H1 (cell line): ENCODE data around the gene TMEM269. TPM values are rescaled to one million over a fixed set of nuclear protein-coding genes. Genes with fewer than 3 reads are reported as not detected.

Experiments used
- CTCF ChIA-PET: fragments of 300-600 bp; sonication (Branson Sonifier 250); formaldehyde crosslinking; loops from one replicate; lab custom pipeline; 2021; ENCODE audit not compliant: partially characterized antibody; lab: Charles Lee
- POLR2A ChIA-PET: fragments of 300-600 bp; sonication (Branson Sonifier 250); formaldehyde crosslinking; loops from one replicate; lab custom pipeline; 2021; ENCODE audit warnings: inconsistent platforms; ENCODE audit not compliant: partially characterized antibody; lab: Charles Lee
- DNase-seq, 2 experiments: peaks; one replicate each; pipeline versions ENCODE4 v3.0.0 to v3.0.0-alpha.2; 2010 to 2022; ENCODE audit warnings: low spot score in 2 of 2, low read depth in 1 of 2, mixed read lengths in 1 of 2
- FAIRE-seq: peaks from 2 replicates; lab custom pipeline; 2011; peaks lifted over from hg19 to GRCh38; lab: Jason Lieb, UNC
- H2AFZ ChIP-seq: 2 replicates; pipeline ENCODE4 v1.8.1; 2012; ENCODE audit warnings: low read length, inconsistent platforms
- H2AK5ac ChIP-seq: 2 replicates; pipeline ENCODE4 v1.6.1; 2013; ENCODE audit warnings: low read depth, low read length
- H2BK120ac ChIP-seq: replicated peaks from 2 replicates; pipeline ENCODE3; 2013; ENCODE audit warnings: low read depth, low read length, inconsistent platforms
- H2BK12ac ChIP-seq: 2 replicates; pipeline ENCODE4 v1.6.1; 2013; ENCODE audit warnings: low read depth, low read length
- H2BK15ac ChIP-seq: 2 replicates; pipeline ENCODE4 v1.6.1; 2013; ENCODE audit warnings: low read length
- H2BK20ac ChIP-seq: 2 replicates; pipeline ENCODE4 v1.6.1; 2013; ENCODE audit warnings: low read length
- H2BK5ac ChIP-seq: 2 replicates; pipeline ENCODE4 v1.6.1; 2013; ENCODE audit warnings: low read depth, low read length
- H3K14ac ChIP-seq: 2 replicates; pipeline ENCODE4 v1.6.1; 2013; ENCODE audit warnings: inconsistent platforms; ENCODE audit not compliant: insufficient read length
- H3K18ac ChIP-seq: 2 replicates; pipeline ENCODE4 v1.6.1; 2013; ENCODE audit warnings: low read length; ENCODE audit errors: extremely low read depth
- H3K23ac ChIP-seq: 2 replicates; pipeline ENCODE4 v1.6.1; 2013; ENCODE audit warnings: inconsistent platforms; ENCODE audit not compliant: insufficient read length
- H3K23me2 ChIP-seq: 2 replicates; pipeline ENCODE4 v1.6.1; 2013; ENCODE audit warnings: low read depth, low read length
- H3K27ac ChIP-seq: 2 replicates; pipeline ENCODE4 v1.6.1; 2011; ENCODE audit warnings: low read depth, low read length, inconsistent platforms
- H3K27me3 ChIP-seq, 4 experiments: replicated peaks in 1 of 4; 1 replicate in 1 of 4; 2 replicates in 3 of 4; pipeline versions ENCODE4 v1.6.1 to v1.8.1; 2011 to 2013; ENCODE audit warnings: low read length in 3 of 4, mild to moderate bottlenecking in 3 of 4, inconsistent platforms in 2 of 4, mixed read lengths in 2 of 4, moderate library complexity in 1 of 4; ENCODE audit not compliant: control insufficient read depth in 3 of 4, insufficient read depth in 3 of 4; ENCODE audit errors: extremely low read depth in 1 of 4
- H3K36me3 ChIP-seq, 4 experiments: 2 replicates each; pipeline versions ENCODE4 v1.6.1 to v1.8.1; 2011 to 2013; ENCODE audit warnings: mild to moderate bottlenecking in 4 of 4, low read length in 3 of 4, moderate library complexity in 2 of 4, control low read depth in 1 of 4, inconsistent platforms in 1 of 4; ENCODE audit not compliant: insufficient read depth in 4 of 4, control insufficient read depth in 2 of 4
- H3K4ac ChIP-seq: replicated peaks from 2 replicates; pipeline ENCODE3; 2013; ENCODE audit warnings: low read length, low read depth, mixed read lengths, inconsistent platforms; ENCODE audit not compliant: insufficient read length
- H3K4me1 ChIP-seq, 4 experiments: replicated peaks in 1 of 4; 1 replicate in 1 of 4; 2 replicates in 3 of 4; pipeline versions ENCODE4 v1.6.1 to v1.8.1; 2011 to 2013; ENCODE audit warnings: low read length in 3 of 4, inconsistent platforms in 2 of 4, mixed read lengths in 1 of 4; ENCODE audit not compliant: insufficient read depth in 4 of 4, control insufficient read depth in 3 of 4
- H3K4me2 ChIP-seq, 2 experiments: 2 replicates each; pipeline versions ENCODE4 v1.6.1 to v1.8.1; 2011 to 2013; ENCODE audit warnings: low read depth in 2 of 2, low read length in 2 of 2, control low read depth in 1 of 2, inconsistent platforms in 1 of 2, mild to moderate bottlenecking in 1 of 2; ENCODE audit not compliant: insufficient read depth in 1 of 2
- H3K4me3 ChIP-seq, 4 experiments: fragments of 200-600, 300-600 bp in 1 of 4; sonication (generic), shearing (Covaris generic), sonication (Bioruptor Twin) in 1 of 4; 2 replicates each; pipeline versions ENCODE4 v1.5.1 to v1.8.1; 2011 to 2016; ENCODE audit warnings: low read length in 4 of 4, low read depth in 3 of 4, control low read depth in 2 of 4, inconsistent platforms in 2 of 4, mild to moderate bottlenecking in 2 of 4, mixed read lengths in 1 of 4, moderate library complexity in 1 of 4; ENCODE audit not compliant: insufficient read depth in 2 of 4; ENCODE audit errors: extremely low read depth in 1 of 4
- H3K56ac ChIP-seq: replicated peaks from 2 replicates; pipeline ENCODE3; 2013; ENCODE audit warnings: low read depth, mild to moderate bottlenecking, mixed read lengths, low read length, inconsistent platforms; ENCODE audit not compliant: insufficient read length
- H3K79me1 ChIP-seq: 2 replicates; pipeline ENCODE4 v1.6.1; 2013; ENCODE audit warnings: low read depth, low read length, control low read depth
- H3K79me2 ChIP-seq, 2 experiments: 2 replicates each; pipeline versions ENCODE4 v1.6.1 to v1.8.1; 2012 to 2013; ENCODE audit warnings: low read length in 2 of 2, mild to moderate bottlenecking in 2 of 2, inconsistent platforms in 1 of 2; ENCODE audit not compliant: insufficient read depth in 2 of 2, control insufficient read depth in 1 of 2
- H3K9ac ChIP-seq, 4 experiments: replicated peaks in 1 of 4; 1 replicate in 1 of 4; 2 replicates in 3 of 4; pipeline versions ENCODE4 v1.6.1 to v1.8.1; 2011 to 2013; ENCODE audit warnings: low read depth in 3 of 4, low read length in 3 of 4, control low read depth in 2 of 4, mild to moderate bottlenecking in 2 of 4, moderate library complexity in 2 of 4, inconsistent platforms in 1 of 4; ENCODE audit errors: extremely low read depth in 1 of 4
- H3K9me3 ChIP-seq, 2 experiments: 2 replicates each; pipeline versions ENCODE4 v1.6.1 to v1.8.1; 2012 to 2013; ENCODE audit warnings: mild to moderate bottlenecking in 2 of 2, moderate library complexity in 2 of 2, control low read depth in 1 of 2, inconsistent platforms in 1 of 2, low read depth in 1 of 2, low read length in 1 of 2, mixed read lengths in 1 of 2; ENCODE audit not compliant: insufficient read depth in 2 of 2
- H4K20me1 ChIP-seq, 2 experiments: replicated peaks in 1 of 2; 2 replicates each; pipeline versions ENCODE3 to v1.8.1; 2011 to 2013; ENCODE audit warnings: inconsistent platforms in 2 of 2, low read length in 2 of 2, mild to moderate bottlenecking in 1 of 2; ENCODE audit not compliant: insufficient read depth in 2 of 2, control insufficient read depth in 1 of 2
- H4K5ac ChIP-seq: 2 replicates; pipeline ENCODE4 v1.6.1; 2013; ENCODE audit warnings: low read length, low read depth, mixed read lengths, inconsistent platforms; ENCODE audit not compliant: insufficient read length
- H4K8ac ChIP-seq: 2 replicates; pipeline ENCODE4 v1.8.0; 2013; ENCODE audit warnings: mild to moderate bottlenecking, moderate library complexity, low read length, inconsistent platforms; ENCODE audit not compliant: insufficient read depth; ENCODE audit errors: extremely low read depth
- H4K91ac ChIP-seq: replicated peaks from 2 replicates; pipeline ENCODE3; 2013; ENCODE audit warnings: low read length, mixed read lengths, inconsistent platforms; ENCODE audit not compliant: insufficient read length
- ASH2L ChIP-seq: fragments of 200-600, 300-600 bp; sonication (generic); IDR thresholded peaks from one replicate; pipeline ENCODE4 v1.7.1; 2017; ENCODE audit warnings: low read length
- CHD1 ChIP-seq: IDR thresholded peaks from 2 replicates; pipeline ENCODE4 v1.6.1; 2012; ENCODE audit warnings: low read depth, low read length, improper control_type of control experiment
- HDAC2 ChIP-seq, 2 experiments: fragments of 300-600 bp in 1 of 2; sonication (generic) in 1 of 2; IDR thresholded peaks; 2 replicates each; pipeline ENCODE4 v1.6.1; 2011 to 2012; ENCODE audit warnings: low read depth in 2 of 2, low read length in 2 of 2, mild to moderate bottlenecking in 2 of 2, moderate library complexity in 2 of 2, borderline replicate concordance in 1 of 2, inconsistent platforms in 1 of 2
- POLR2A ChIP-seq, 2 experiments: IDR thresholded peaks; 1 replicate in 1 of 2; 2 replicates in 1 of 2; pipeline ENCODE4 v1.6.1; 2011; ENCODE audit warnings: low read depth in 2 of 2, low read length in 2 of 2, mild to moderate bottlenecking in 2 of 2; ENCODE audit errors: control extremely low read depth in 1 of 2
- RFX5 ChIP-seq: IDR thresholded peaks from 2 replicates; pipeline ENCODE4 v1.6.1; 2011; ENCODE audit warnings: low read depth, low read length, improper control_type of control experiment, borderline replicate concordance
- SRF ChIP-seq: IDR thresholded peaks from 2 replicates; pipeline ENCODE4 v1.6.1; 2011; ENCODE audit warnings: mild to moderate bottlenecking, low read depth, low read length, moderate library complexity
- TAF7 ChIP-seq: optimal IDR thresholded peaks from 2 replicates; pipeline ENCODE3; 2011; ENCODE audit warnings: low read depth, mild to moderate bottlenecking, inconsistent platforms, low read length, moderate library complexity, borderline replicate concordance
- USF2 ChIP-seq: IDR thresholded peaks from 2 replicates; pipeline ENCODE4 v1.6.1; 2011; ENCODE audit warnings: low read length, improper control_type of control experiment
- whole genome bisulfite sequencing, 2 experiments: shearing (Covaris generic) in 1 of 2; methylation state at CpG; one replicate each; pipeline versions ENCODE4 v1.1.6 to v1.1.7; 2013 to 2015; ENCODE audit warnings: low lambda C conversion rate in 2 of 2, mixed read lengths in 2 of 2, inconsistent platforms in 1 of 2, low coverage in 1 of 2, missing lambda C conversion rate in 1 of 2; ENCODE audit not compliant: insufficient replicate concordance in 2 of 2, insufficient coverage in 1 of 2, insufficient read length in 1 of 2; ENCODE audit errors: extremely low coverage in 1 of 2, missing lambda C conversion rate in 1 of 2; 5-methylcytosine and 5-hydroxymethylcytosine counted together
- polyA plus RNA-seq, 7 experiments: library from polyadenylated mRNA; depleted of rRNA in 3 of 7; stranded (reverse) in 5 of 7; unstranded in 2 of 7; fragments of >200 nt in 5 of 7; fragments of 200-250 nt in 2 of 7; gene quantifications; 1 replicate in 5 of 7; 2 replicates in 1 of 7; 4 replicates in 1 of 7; pipeline versions ENCODE4 v1.2.1 to v1.2.3, GENCODE V29; 2011 to 2013; ENCODE audit warnings: missing spikeins in 2 of 7, mixed read lengths in 2 of 7
- total RNA-seq: library from RNA; stranded (reverse); fragmentation: NEBNext Ultra II Directional; extraction: Animal tissue kit (Norgen Biotek cat#: 25700); gene quantifications from 2 replicates; pipeline ENCODE4 v1.2.1, GENCODE V29; 2021
- TF ChIP-seq, protein P1 (sequence below), 3 experiments: IDR thresholded peaks; 1 replicate in 2 of 3; 2 replicates in 1 of 3; pipeline versions ENCODE4 v1.5.1 to v1.6.1; 2011; ENCODE audit warnings: low read length in 3 of 3, mild to moderate bottlenecking in 3 of 3, inconsistent platforms in 2 of 3, low read depth in 1 of 3, moderate library complexity in 1 of 3; ENCODE audit not compliant: insufficient read depth in 1 of 3; ENCODE audit errors: control extremely low read depth in 1 of 3

TMEM269 gene
- total and polyA plus RNA-seq, 2 of the 8 experiments (the other 6 are each of a cell fraction or from before 2014, with no cell fraction given) = 0.14 to 0.35 TPM

DNA sequence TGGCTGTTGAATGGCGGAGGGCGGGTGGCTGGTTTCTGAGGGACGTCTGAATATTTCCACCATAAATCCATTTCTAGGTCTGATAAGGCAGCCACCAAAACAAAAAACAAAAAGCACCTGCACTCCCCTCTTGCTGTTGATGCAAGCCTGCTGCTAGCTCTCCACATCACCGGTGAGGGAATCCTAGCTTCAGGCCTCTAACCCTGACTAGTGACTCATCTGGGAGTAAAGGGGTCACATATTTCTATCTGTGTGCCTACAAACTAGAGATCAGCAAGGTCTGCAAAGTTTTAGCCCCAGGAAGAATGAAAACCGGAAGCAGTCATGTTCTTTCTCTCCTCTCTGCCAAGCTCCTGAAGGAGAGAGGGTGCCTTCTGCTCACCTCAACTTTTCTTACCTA lies 21.8 kb downstream of the TMEM269 start:
- H3K27me3 ChIP-seq = no peaks in the 10 kb centered on the region
- H3K4me2 ChIP-seq = no peak overlapping the region
- no peak overlapping the region for H3K9ac ChIP-seq
- no peak overlapping the region for H2BK15ac ChIP-seq
- H2BK120ac ChIP-seq = no peak overlapping the region
- H2AFZ ChIP-seq = no peak overlapping the region
- FAIRE-seq (no peak), DNase-seq (no peak)
- H3K79me1 ChIP-seq = no peaks in the 10 kb centered on the region
- H4K8ac ChIP-seq = no peak overlapping the region
- 89% methylated on average over 5 of the region's 5 CpGs; no CpG with 5 or more reads in 1 of the 2 experiments for WGBS, 2 experiments
- H3K9me3 ChIP-seq = peaks cover 9 to 11% of the 10 kb centered on the region in 2 experiments
- H4K5ac ChIP-seq = no peak overlapping the region
- no peak overlapping the region for H2BK12ac ChIP-seq
- POLR2A ChIA-PET = interaction anchor here (2.7 kb wide), 1 partner anchor 10 kb away, joined by 12 read pairs; the partner anchor contains the start of gene ERMAP
- H3K23me2 ChIP-seq = no peaks in the 10 kb centered on the region
- TF ChIP-seq HDAC2 (IDR thresholded peaks at IDR 0.05; ENCODE audit: borderline replicate concordance in 1 of 2, low read depth in 2 of 2, low read length in 2 of 2) (no peak), SRF (no peak), TAF7 (no peak), POLR2A (IDR thresholded peaks at IDR 0.05; ENCODE audit: control extremely low read depth in 1 of 2, low read depth in 2 of 2, low read length in 2 of 2) (no peak), ASH2L (no peak), RFX5 (no peak), CHD1 (no peak), USF2 (no peak)
- TF ChIP-seq, protein P1, sequence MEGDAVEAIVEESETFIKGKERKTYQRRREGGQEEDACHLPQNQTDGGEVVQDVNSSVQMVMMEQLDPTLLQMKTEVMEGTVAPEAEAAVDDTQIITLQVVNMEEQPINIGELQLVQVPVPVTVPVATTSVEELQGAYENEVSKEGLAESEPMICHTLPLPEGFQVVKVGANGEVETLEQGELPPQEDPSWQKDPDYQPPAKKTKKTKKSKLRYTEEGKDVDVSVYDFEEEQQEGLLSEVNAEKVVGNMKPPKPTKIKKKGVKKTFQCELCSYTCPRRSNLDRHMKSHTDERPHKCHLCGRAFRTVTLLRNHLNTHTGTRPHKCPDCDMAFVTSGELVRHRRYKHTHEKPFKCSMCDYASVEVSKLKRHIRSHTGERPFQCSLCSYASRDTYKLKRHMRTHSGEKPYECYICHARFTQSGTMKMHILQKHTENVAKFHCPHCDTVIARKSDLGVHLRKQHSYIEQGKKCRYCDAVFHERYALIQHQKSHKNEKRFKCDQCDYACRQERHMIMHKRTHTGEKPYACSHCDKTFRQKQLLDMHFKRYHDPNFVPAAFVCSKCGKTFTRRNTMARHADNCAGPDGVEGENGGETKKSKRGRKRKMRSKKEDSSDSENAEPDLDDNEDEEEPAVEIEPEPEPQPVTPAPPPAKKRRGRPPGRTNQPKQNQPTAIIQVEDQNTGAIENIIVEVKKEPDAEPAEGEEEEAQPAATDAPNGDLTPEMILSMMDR (IDR thresholded peaks at IDR 0.05; ENCODE audit: control extremely low read depth in 1 of 3, insufficient read depth in 1 of 3, low read depth in 1 of 3, low read length in 3 of 3) = no peak
- no peaks in the 10 kb centered on the region for H3K4me1 ChIP-seq
- H3K23ac ChIP-seq = no peak overlapping the region
- no peaks in the 10 kb centered on the region for H4K20me1 ChIP-seq
- CTCF ChIA-PET = interaction anchor here (0.6 kb wide), 2 partner anchors 34 to 262 kb away, joined by 3 to 5 read pairs; no protein-coding TSS in a partner anchor
- H3K79me2 ChIP-seq = no peaks in the 10 kb centered on the region
- no peak overlapping the region for H3K18ac ChIP-seq
- no peak overlapping the region for H2AK5ac ChIP-seq
- H4K91ac ChIP-seq = no peak overlapping the region
- no peak overlapping the region for H3K14ac ChIP-seq
- H2BK20ac ChIP-seq = no peak overlapping the region
- H3K56ac ChIP-seq = no peak overlapping the region
- peaks cover 0 to 12% (median 2%) of the 10 kb centered on the region in 4 experiments; a peak in 4 of 8 replicates for H3K36me3 ChIP-seq
- no peak overlapping the region for H3K27ac ChIP-seq
- no peak overlapping the region for H2BK5ac ChIP-seq
- no peak overlapping the region for H3K4me3 ChIP-seq
- no peak overlapping the region for H3K4ac ChIP-seq
